Astrocyte (in vitro differentiated cells and primary cell): ENCODE measurements around the gene NPTXR.

Experiments
- EZH2 ChIP-seq: IDR thresholded peaks from 2 replicates; pipeline ENCODE4 v1.6.1; 2012; ENCODE audit warnings: mild to moderate bottlenecking, low read length, inconsistent platforms; ENCODE audit not compliant: insufficient read depth
- TF ChIP-seq, protein P1 (sequence below): IDR thresholded peaks from 2 replicates; pipeline ENCODE4 v1.5.1; 2011; ENCODE audit warnings: low read depth, mild to moderate bottlenecking, inconsistent platforms, low read length, moderate library complexity; ENCODE audit not compliant: insufficient read depth

DNA sequence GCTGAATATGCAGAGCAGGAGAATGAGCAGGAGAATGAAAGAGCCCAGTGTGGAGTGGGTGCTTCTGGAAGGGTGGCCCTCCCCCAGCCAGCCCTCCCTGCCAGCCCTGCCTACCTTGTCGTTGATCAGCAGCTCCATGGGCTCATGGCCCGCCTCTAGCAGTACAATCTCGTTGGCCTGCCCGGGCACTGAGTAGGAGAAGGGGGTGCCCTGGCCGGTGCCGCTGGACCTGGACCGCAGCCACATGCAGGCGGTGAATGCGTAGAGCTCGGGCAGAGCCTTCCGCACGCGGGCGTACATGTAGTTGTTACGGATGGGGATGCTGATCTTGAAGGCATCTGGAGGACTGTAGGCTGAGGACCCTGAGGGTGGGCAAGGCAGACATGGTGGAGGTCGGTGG is 17.4 kb downstream of the NPTXR start:
- TF ChIP-seq, protein P1, sequence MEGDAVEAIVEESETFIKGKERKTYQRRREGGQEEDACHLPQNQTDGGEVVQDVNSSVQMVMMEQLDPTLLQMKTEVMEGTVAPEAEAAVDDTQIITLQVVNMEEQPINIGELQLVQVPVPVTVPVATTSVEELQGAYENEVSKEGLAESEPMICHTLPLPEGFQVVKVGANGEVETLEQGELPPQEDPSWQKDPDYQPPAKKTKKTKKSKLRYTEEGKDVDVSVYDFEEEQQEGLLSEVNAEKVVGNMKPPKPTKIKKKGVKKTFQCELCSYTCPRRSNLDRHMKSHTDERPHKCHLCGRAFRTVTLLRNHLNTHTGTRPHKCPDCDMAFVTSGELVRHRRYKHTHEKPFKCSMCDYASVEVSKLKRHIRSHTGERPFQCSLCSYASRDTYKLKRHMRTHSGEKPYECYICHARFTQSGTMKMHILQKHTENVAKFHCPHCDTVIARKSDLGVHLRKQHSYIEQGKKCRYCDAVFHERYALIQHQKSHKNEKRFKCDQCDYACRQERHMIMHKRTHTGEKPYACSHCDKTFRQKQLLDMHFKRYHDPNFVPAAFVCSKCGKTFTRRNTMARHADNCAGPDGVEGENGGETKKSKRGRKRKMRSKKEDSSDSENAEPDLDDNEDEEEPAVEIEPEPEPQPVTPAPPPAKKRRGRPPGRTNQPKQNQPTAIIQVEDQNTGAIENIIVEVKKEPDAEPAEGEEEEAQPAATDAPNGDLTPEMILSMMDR, result no peak
- TF ChIP-seq EZH2, result no peak
